HEK293 (cell line): ENCODE results near the gene EFNA2.

Experiments
- CTCF ChIA-PET: fragments of 350-600 bp; formaldehyde crosslinking; extraction: SDS; loops from one replicate; lab custom pipeline; 2021; ENCODE audit warnings: antibody characterized with exemption; lab: Yijun Ruan, JAX
- POLR2A ChIA-PET: fragments of 300-600 bp; formaldehyde crosslinking; extraction: SDS; loops from one replicate; lab custom pipeline; 2020; ENCODE audit warnings: antibody characterized with exemption, inconsistent platforms; lab: Yijun Ruan, JAX
- H3K27ac ChIP-seq: fragments of 200-500 bp; sonication (Bioruptor generic); 2 replicates; pipeline ENCODE4 v1.5.1; 2014; ENCODE audit warnings: low read depth, low read length, control low read depth, inconsistent platforms; ENCODE audit errors: extremely low read depth
- H3K36me3 ChIP-seq, 2 experiments: fragments of 200-500 bp in 1 of 2; sonication (Bioruptor generic) in 1 of 2; 1 replicate in 1 of 2; 2 replicates in 1 of 2; pipeline ENCODE4 v1.5.1; 2014 to 2017; ENCODE audit warnings: inconsistent platforms in 2 of 2, low read length in 2 of 2; ENCODE audit not compliant: control insufficient read depth in 2 of 2, insufficient read depth in 1 of 2
- H3K4me1 ChIP-seq: fragments of 200-500 bp; sonication (Bioruptor generic); 2 replicates; pipeline ENCODE4 v1.5.1; 2014; ENCODE audit warnings: mild to moderate bottlenecking, low read length, inconsistent platforms; ENCODE audit not compliant: control insufficient read depth, insufficient read depth
- H3K4me3 ChIP-seq: 2 replicates; pipeline ENCODE4 v1.5.1; 2011; ENCODE audit warnings: low read depth, mild to moderate bottlenecking, control low read depth, low read length, moderate library complexity
- H3K9me3 ChIP-seq: fragments of 200-500 bp; sonication (Bioruptor generic); 2 replicates; pipeline ENCODE4 v1.5.1; 2014; ENCODE audit warnings: low read depth, low read length, inconsistent platforms; ENCODE audit not compliant: control insufficient read depth, insufficient read depth
- BCL11A ChIP-seq: fragments of 450-650 bp; formaldehyde crosslinking; IDR thresholded peaks from 2 replicates; pipeline ENCODE4 v1.5.1; 2016; ENCODE audit warnings: low read depth, missing biosample characterization, missing genetic modification characterization
- EGR2 ChIP-seq: fragments of 450-650 bp; formaldehyde crosslinking; IDR thresholded peaks from 2 replicates; pipeline ENCODE4 v1.5.1; 2016; ENCODE audit warnings: low read depth, missing biosample characterization, missing genetic modification characterization
- GLIS1 ChIP-seq: fragments of 450-650 bp; formaldehyde crosslinking; IDR thresholded peaks from 2 replicates; pipeline ENCODE4 v1.5.1; 2016; ENCODE audit warnings: missing biosample characterization, missing genetic modification characterization
- IKZF3 ChIP-seq: fragments of 450-650 bp; IDR thresholded peaks from 2 replicates; pipeline ENCODE4 v1.5.0; 2018; ENCODE audit warnings: missing biosample characterization, mild to moderate bottlenecking, missing genetic modification characterization, moderate library complexity
- INSM2 ChIP-seq: fragments of 450-650 bp; formaldehyde crosslinking; IDR thresholded peaks from 2 replicates; pipeline ENCODE4 v1.5.1; 2016; ENCODE audit warnings: missing biosample characterization, missing genetic modification characterization
- KLF16 ChIP-seq: fragments of 450-650 bp; formaldehyde crosslinking; IDR thresholded peaks from 2 replicates; pipeline ENCODE4 v1.5.1; 2017; ENCODE audit warnings: missing biosample characterization, missing genetic modification characterization
- KLF7 ChIP-seq: fragments of 450-650 bp; formaldehyde crosslinking; IDR thresholded peaks from 2 replicates; pipeline ENCODE4 v1.5.1; 2016; ENCODE audit warnings: missing biosample characterization, missing genetic modification characterization, borderline replicate concordance
- KLF9 ChIP-seq: fragments of 450-650 bp; formaldehyde crosslinking; IDR thresholded peaks from 2 replicates; pipeline ENCODE4 v1.5.1; 2016; ENCODE audit warnings: missing biosample characterization, missing genetic modification characterization, low read depth
- MZF1 ChIP-seq: fragments of 450-650 bp; formaldehyde crosslinking; IDR thresholded peaks from 2 replicates; pipeline ENCODE4 v1.5.1; 2017; ENCODE audit warnings: missing biosample characterization, missing genetic modification characterization, borderline replicate concordance
- SCRT2 ChIP-seq: fragments of 450-650 bp; formaldehyde crosslinking; IDR thresholded peaks from 2 replicates; pipeline ENCODE4 v1.5.1; 2016; ENCODE audit warnings: missing biosample characterization, missing genetic modification characterization
- SP2 ChIP-seq: fragments of 450-650 bp; formaldehyde crosslinking; IDR thresholded peaks from 2 replicates; pipeline ENCODE4 v1.5.1; 2016; ENCODE audit warnings: missing biosample characterization, missing genetic modification characterization
- SP7 ChIP-seq: fragments of 450-650 bp; formaldehyde crosslinking; IDR thresholded peaks from 2 replicates; pipeline ENCODE4 v1.5.1; 2016; ENCODE audit warnings: missing biosample characterization, missing genetic modification characterization
- TCF7L2 ChIP-seq: IDR thresholded peaks from 2 replicates; pipeline ENCODE4 v1.6.1; 2011; ENCODE audit warnings: low read depth, mild to moderate bottlenecking, inconsistent platforms, low read length, moderate library complexity, borderline replicate concordance
- ZIC2 ChIP-seq: fragments of 450-650 bp; formaldehyde crosslinking; IDR thresholded peaks from 2 replicates; pipeline ENCODE4 v1.5.1; 2016; ENCODE audit warnings: missing biosample characterization, missing genetic modification characterization
- ZNF114 ChIP-seq: fragments of 450-650 bp; formaldehyde crosslinking; IDR thresholded peaks from 2 replicates; pipeline ENCODE4 v1.5.0; 2017; ENCODE audit warnings: missing biosample characterization, missing genetic modification characterization
- ZNF132 ChIP-seq: fragments of 450-650 bp; formaldehyde crosslinking; IDR thresholded peaks from 2 replicates; pipeline ENCODE4 v1.5.1; 2017; ENCODE audit warnings: missing biosample characterization, missing genetic modification characterization, borderline replicate concordance
- ZNF169 ChIP-seq: fragments of 450-650 bp; formaldehyde crosslinking; IDR thresholded peaks from 2 replicates; pipeline ENCODE4 v1.5.1; 2016; ENCODE audit warnings: missing biosample characterization, missing genetic modification characterization
- ZNF19 ChIP-seq: fragments of 450-650 bp; formaldehyde crosslinking; IDR thresholded peaks from 2 replicates; pipeline ENCODE4; 2016; ENCODE audit warnings: missing biosample characterization, missing genetic modification characterization, low read depth
- ZNF24 ChIP-seq: fragments of 450-650 bp; formaldehyde crosslinking; IDR thresholded peaks from 2 replicates; pipeline ENCODE4 v1.5.1; 2016; ENCODE audit warnings: missing biosample characterization, missing genetic modification characterization
- ZNF324 ChIP-seq: fragments of 450-650 bp; formaldehyde crosslinking; IDR thresholded peaks from 2 replicates; pipeline ENCODE4 v1.5.1; 2016; ENCODE audit warnings: missing biosample characterization, missing genetic modification characterization
- ZNF362 ChIP-seq: fragments of 450-650 bp; formaldehyde crosslinking; IDR thresholded peaks from 2 replicates; pipeline ENCODE4 v1.5.1; 2016; ENCODE audit warnings: missing biosample characterization, missing genetic modification characterization
- ZNF37A ChIP-seq: fragments of 450-650 bp; IDR thresholded peaks from 2 replicates; pipeline ENCODE4 v1.5.1; 2018; ENCODE audit warnings: missing biosample characterization, missing genetic modification characterization
- ZNF391 ChIP-seq: fragments of 450-650 bp; formaldehyde crosslinking; IDR thresholded peaks from 2 replicates; pipeline ENCODE4 v1.5.1; 2016; ENCODE audit warnings: low read depth, missing biosample characterization, missing genetic modification characterization, borderline replicate concordance
- ZNF501 ChIP-seq: fragments of 450-650 bp; formaldehyde crosslinking; IDR thresholded peaks from 2 replicates; pipeline ENCODE4 v1.5.1; 2016; ENCODE audit warnings: missing biosample characterization, missing genetic modification characterization
- ZNF530 ChIP-seq: fragments of 450-650 bp; formaldehyde crosslinking; IDR thresholded peaks from 2 replicates; pipeline ENCODE4 v1.5.1; 2016; ENCODE audit warnings: low read depth, missing biosample characterization, missing genetic modification characterization
- ZNF544 ChIP-seq: fragments of 450-650 bp; formaldehyde crosslinking; IDR thresholded peaks from 2 replicates; pipeline ENCODE4 v1.5.0; 2017; ENCODE audit warnings: missing biosample characterization, missing genetic modification characterization
- ZNF571 ChIP-seq: fragments of 450-650 bp; formaldehyde crosslinking; IDR thresholded peaks from 2 replicates; pipeline ENCODE4 v1.5.0; 2017; ENCODE audit warnings: missing biosample characterization, missing genetic modification characterization
- ZNF596 ChIP-seq: fragments of 450-650 bp; IDR thresholded peaks from 2 replicates; pipeline ENCODE4 v1.5.0; 2018; ENCODE audit warnings: missing biosample characterization, mild to moderate bottlenecking, missing genetic modification characterization, moderate library complexity
- ZNF600 ChIP-seq: fragments of 450-650 bp; formaldehyde crosslinking; IDR thresholded peaks from 2 replicates; pipeline ENCODE4 v1.5.1; 2016; ENCODE audit warnings: missing biosample characterization, missing genetic modification characterization
- ZNF660 ChIP-seq: fragments of 450-650 bp; IDR thresholded peaks from 2 replicates; pipeline ENCODE4 v1.5.1; 2018; ENCODE audit warnings: missing biosample characterization, mild to moderate bottlenecking, missing genetic modification characterization
- ZNF777 ChIP-seq: fragments of 450-650 bp; formaldehyde crosslinking; IDR thresholded peaks from 2 replicates; pipeline ENCODE4 v1.5.1; 2017; ENCODE audit warnings: missing biosample characterization, missing genetic modification characterization, borderline replicate concordance
- ZSCAN30 ChIP-seq: fragments of 450-650 bp; IDR thresholded peaks from 2 replicates; pipeline ENCODE4 v1.5.1; 2018; ENCODE audit warnings: missing biosample characterization, mild to moderate bottlenecking, missing genetic modification characterization, moderate library complexity
- TF ChIP-seq, protein P1 (sequence below): fragments of 450-650 bp; formaldehyde crosslinking; IDR thresholded peaks from 2 replicates; pipeline ENCODE4 v1.5.1; 2017; ENCODE audit warnings: missing biosample characterization, missing genetic modification characterization

Gene EFNA2

GRCh38 chr19:1248786-1249297 lies 36.8 kb upstream of the EFNA2 start (continued):
- TF ChIP-seq SP7 (tag by site-specific recombination) (peak; percentile 25), KLF9 (tag by site-specific recombination) (peak; percentile 98), BCL11A (peak; percentile 39; the same call in 1 of the 2 replicates)

- Histone ChIP-seq H3K9me3 (no peaks in the 10 kb centered on the region), H3K4me1 (peaks cover 8% of the 10 kb centered on the region), H3K27ac (peak overlapping the region; percentile 100), H3K4me3 (peak overlapping the region; percentile 92), H3K36me3 (peaks cover 0 to 25% of the 10 kb centered on the region in 2 experiments; a peak in 1 of 3 replicates)
- ChIA-PET CTCF (interaction anchor here (0.7 to 1.0 kb wide), 2 partner anchors 17 to 147 kb away, joined by 3 to 4 read pairs; no protein-coding TSS in a partner anchor), POLR2A (interaction anchor here (0.9 to 1.0 kb wide), 4 partner anchors 16 to 20 kb away, joined by 3 to 17 read pairs (median 6); partner anchors contain the start of gene CIRBP)
- no peak for TF ChIP-seq ZNF777
- peak; percentile 87 for TF ChIP-seq ZSCAN30 (tag by site-specific recombination)
- 0 out of 2 replicates have a peak, but pooled peaks have one; percentile 24 for TF ChIP-seq SP2 (tag by site-specific recombination)
- TF ChIP-seq ZNF660 (tag by site-specific recombination): peak; percentile 28; the same call in 1 of the 2 replicates
- TF ChIP-seq EGR2: peak; percentile 51; the same call in 1 of the 2 replicates
- no peak for TF ChIP-seq ZNF600 (tag by site-specific recombination)
- 0 out of 2 replicates have a peak, but pooled peaks have one; percentile 63 for TF ChIP-seq ZNF391 (tag by site-specific recombination)
- TF ChIP-seq ZNF530: no peak
- peak; percentile 60; the same call in 1 of the 2 replicates for TF ChIP-seq ZNF362
- TF ChIP-seq ZNF501 (tag by site-specific recombination): no peak
- no peak for TF ChIP-seq ZNF169 (tag by site-specific recombination)
- no peak for TF ChIP-seq ZNF114
- TF ChIP-seq ZNF324 (tag by site-specific recombination): no peak
- TF ChIP-seq INSM2: 0 out of 2 replicates have a peak, but pooled peaks have one; percentile 13
- TF ChIP-seq ZNF544 (tag by site-specific recombination): no peak
- TF ChIP-seq, protein P1, sequence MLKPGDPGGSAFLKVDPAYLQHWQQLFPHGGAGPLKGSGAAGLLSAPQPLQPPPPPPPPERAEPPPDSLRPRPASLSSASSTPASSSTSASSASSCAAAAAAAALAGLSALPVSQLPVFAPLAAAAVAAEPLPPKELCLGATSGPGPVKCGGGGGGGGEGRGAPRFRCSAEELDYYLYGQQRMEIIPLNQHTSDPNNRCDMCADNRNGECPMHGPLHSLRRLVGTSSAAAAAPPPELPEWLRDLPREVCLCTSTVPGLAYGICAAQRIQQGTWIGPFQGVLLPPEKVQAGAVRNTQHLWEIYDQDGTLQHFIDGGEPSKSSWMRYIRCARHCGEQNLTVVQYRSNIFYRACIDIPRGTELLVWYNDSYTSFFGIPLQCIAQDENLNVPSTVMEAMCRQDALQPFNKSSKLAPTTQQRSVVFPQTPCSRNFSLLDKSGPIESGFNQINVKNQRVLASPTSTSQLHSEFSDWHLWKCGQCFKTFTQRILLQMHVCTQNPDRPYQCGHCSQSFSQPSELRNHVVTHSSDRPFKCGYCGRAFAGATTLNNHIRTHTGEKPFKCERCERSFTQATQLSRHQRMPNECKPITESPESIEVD (tag by site-specific recombination): no peak
- no peak for TF ChIP-seq MZF1
- peak; percentile 16; the same call in 1 of the 2 replicates for TF ChIP-seq KLF16 (tag by site-specific recombination)
- no peak for TF ChIP-seq ZNF571 (tag by site-specific recombination)
- 0 out of 2 replicates have a peak, but pooled peaks have one; percentile 8 for TF ChIP-seq TCF7L2
- peak; percentile 77; the same call in 1 of the 2 replicates for TF ChIP-seq KLF7
- peak; percentile 68 for TF ChIP-seq GLIS1 (tag by site-specific recombination)
- no peak for TF ChIP-seq SCRT2 (tag by site-specific recombination)
- no peak for TF ChIP-seq ZNF24 (tag by site-specific recombination)
- TF ChIP-seq ZNF37A (tag by site-specific recombination): no peak
- peak; percentile 42; the same call in 1 of the 2 replicates for TF ChIP-seq ZNF596 (tag by site-specific recombination)
- TF ChIP-seq IKZF3 (tag by site-specific recombination): peak; percentile 95
- no peak for TF ChIP-seq ZNF132 (tag by site-specific recombination)
- no peak for TF ChIP-seq ZIC2 (tag by site-specific recombination)
- no peak for TF ChIP-seq ZNF19 (tag by site-specific recombination)
These were observed 36.2 kb upstream of the EFNA2 start for GRCh38 chr19:1249298-1249989.
